C4-2B (cell line): ENCODE measurements around the gene SI.

Source experiments
- ZFX ChIP-seq: fragments of 450-650 bp; IDR thresholded peaks from 2 replicates; pipeline ENCODE4 v1.6.1; 2017
- TF ChIP-seq, protein P1 (sequence below): fragments of 450-650 bp; conservative IDR thresholded peaks from 2 replicates; pipeline ENCODE4 v1.5.1; 2017; ENCODE audit warnings: mild to moderate bottlenecking

DNA sequence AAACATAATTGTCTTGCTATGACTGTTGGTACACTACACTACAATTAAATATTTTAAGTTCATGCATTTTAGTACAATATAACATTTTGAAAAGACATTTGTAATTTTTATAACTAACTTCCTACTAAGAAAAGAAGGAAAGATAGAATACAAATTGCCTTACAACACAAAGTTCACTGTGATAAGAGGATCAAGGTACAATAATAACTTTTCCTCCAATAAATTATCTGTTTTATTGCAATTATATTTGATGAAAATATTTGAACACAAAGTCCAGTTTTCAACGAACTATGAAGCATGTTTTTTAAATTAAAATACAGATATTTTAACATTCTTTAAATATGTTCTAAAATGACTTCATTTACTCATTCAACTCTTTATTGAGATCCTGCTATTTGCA, 33.1 kb upstream of the SI start:
- TF ChIP-seq, protein P1, sequence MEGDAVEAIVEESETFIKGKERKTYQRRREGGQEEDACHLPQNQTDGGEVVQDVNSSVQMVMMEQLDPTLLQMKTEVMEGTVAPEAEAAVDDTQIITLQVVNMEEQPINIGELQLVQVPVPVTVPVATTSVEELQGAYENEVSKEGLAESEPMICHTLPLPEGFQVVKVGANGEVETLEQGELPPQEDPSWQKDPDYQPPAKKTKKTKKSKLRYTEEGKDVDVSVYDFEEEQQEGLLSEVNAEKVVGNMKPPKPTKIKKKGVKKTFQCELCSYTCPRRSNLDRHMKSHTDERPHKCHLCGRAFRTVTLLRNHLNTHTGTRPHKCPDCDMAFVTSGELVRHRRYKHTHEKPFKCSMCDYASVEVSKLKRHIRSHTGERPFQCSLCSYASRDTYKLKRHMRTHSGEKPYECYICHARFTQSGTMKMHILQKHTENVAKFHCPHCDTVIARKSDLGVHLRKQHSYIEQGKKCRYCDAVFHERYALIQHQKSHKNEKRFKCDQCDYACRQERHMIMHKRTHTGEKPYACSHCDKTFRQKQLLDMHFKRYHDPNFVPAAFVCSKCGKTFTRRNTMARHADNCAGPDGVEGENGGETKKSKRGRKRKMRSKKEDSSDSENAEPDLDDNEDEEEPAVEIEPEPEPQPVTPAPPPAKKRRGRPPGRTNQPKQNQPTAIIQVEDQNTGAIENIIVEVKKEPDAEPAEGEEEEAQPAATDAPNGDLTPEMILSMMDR, result no peak
- TF ChIP-seq ZFX, result no peak
